HepG2 (cell line): Measurements from ENCODE around the gene HSD17B8. TPM values are rescaled to one million over a fixed set of nuclear protein-coding genes. Genes with fewer than 3 reads are reported as not detected.

Source experiments
- FOXK1 ChIP-seq: sonication (generic); formaldehyde crosslinking; IDR thresholded peaks from 2 replicates; pipeline ENCODE4 v1.4.0; 2020; ENCODE audit warnings: low read depth, missing genetic modification reagents, borderline replicate concordance
- HBP1 ChIP-seq: IDR thresholded peaks from 2 replicates; pipeline ENCODE4 v1.6.1; 2016; ENCODE audit warnings: low read depth, control low read depth
- KLF15 ChIP-seq: sonication (generic); formaldehyde crosslinking; IDR thresholded peaks from 2 replicates; pipeline ENCODE4 v1.8.1; 2023; ENCODE audit warnings: borderline replicate concordance, mild to moderate bottlenecking, inconsistent platforms, missing genetic modification reagents, mixed read lengths
- SETDB1 ChIP-seq: sonication (generic); formaldehyde crosslinking; IDR thresholded peaks from 2 replicates; pipeline ENCODE4 v1.5.1; 2020; ENCODE audit warnings: missing genetic modification reagents, mild to moderate bottlenecking, borderline replicate concordance
- SKIL ChIP-seq: sonication (generic); formaldehyde crosslinking; IDR thresholded peaks from 2 replicates; pipeline ENCODE4 v1.8.0; 2022; ENCODE audit warnings: missing genetic modification reagents, mild to moderate bottlenecking, moderate library complexity, borderline replicate concordance
- ZBTB39 ChIP-seq: sonication (generic); formaldehyde crosslinking; IDR thresholded peaks from 2 replicates; pipeline ENCODE4 v1.5.0; 2020; ENCODE audit warnings: missing genetic modification reagents
- ZBTB7B ChIP-seq: sonication (generic); formaldehyde crosslinking; IDR thresholded peaks from 2 replicates; pipeline ENCODE4 v1.4.0; 2020; ENCODE audit warnings: missing genetic modification reagents
- ZFY ChIP-seq: sonication (generic); formaldehyde crosslinking; IDR thresholded peaks from 2 replicates; pipeline ENCODE4 v1.4.0; 2020; ENCODE audit warnings: missing genetic modification reagents
- ZNF138 ChIP-seq: sonication (generic); formaldehyde crosslinking; IDR thresholded peaks from 2 replicates; pipeline ENCODE4 v1.5.0; 2020; ENCODE audit warnings: mild to moderate bottlenecking, low read depth, missing genetic modification reagents
- ZNF142 ChIP-seq: sonication (generic); formaldehyde crosslinking; IDR thresholded peaks from 2 replicates; pipeline ENCODE4 v1.4.0; 2020; ENCODE audit warnings: missing genetic modification reagents
- ZNF160 ChIP-seq: sonication (generic); formaldehyde crosslinking; IDR thresholded peaks from 2 replicates; pipeline ENCODE4 v1.8.0; 2022; ENCODE audit warnings: mild to moderate bottlenecking, inconsistent platforms, missing genetic modification reagents
- ZNF292 ChIP-seq: sonication (generic); formaldehyde crosslinking; IDR thresholded peaks from 2 replicates; pipeline ENCODE4 v1.8.1; 2022; ENCODE audit warnings: mild to moderate bottlenecking, low read depth, missing genetic modification reagents, borderline replicate concordance
- ZNF44 ChIP-seq: sonication (generic); formaldehyde crosslinking; IDR thresholded peaks from 2 replicates; pipeline ENCODE4 v1.5.1; 2020; ENCODE audit warnings: mild to moderate bottlenecking, missing genetic modification reagents
- ZNF460 ChIP-seq: sonication (generic); formaldehyde crosslinking; IDR thresholded peaks from 2 replicates; pipeline ENCODE4 v1.5.1; 2020; ENCODE audit warnings: missing genetic modification reagents, mild to moderate bottlenecking, borderline replicate concordance
- ZNF567 ChIP-seq: sonication (generic); formaldehyde crosslinking; IDR thresholded peaks from 2 replicates; pipeline ENCODE4 v1.8.1; 2023; ENCODE audit warnings: mild to moderate bottlenecking, missing genetic modification reagents, borderline replicate concordance
- ZNF589 ChIP-seq: sonication (generic); formaldehyde crosslinking; conservative IDR thresholded peaks from 2 replicates; pipeline ENCODE4 v1.8.0; 2022; ENCODE audit warnings: mild to moderate bottlenecking, moderate library complexity, missing genetic modification reagents
- ZNF713 ChIP-seq: sonication (generic); formaldehyde crosslinking; IDR thresholded peaks from 2 replicates; pipeline ENCODE4 v1.4.0; 2020; ENCODE audit warnings: mild to moderate bottlenecking, missing genetic modification reagents
- ZNF792 ChIP-seq: IDR thresholded peaks from 2 replicates; pipeline ENCODE4 v1.6.1; 2016
- polyA plus RNA-seq, 8 experiments: library from polyadenylated mRNA; depleted of rRNA in 3 of 8; stranded (reverse) in 7 of 8; unstranded in 1 of 8; fragments of >200 nt; fragmentation: Illumina TruSeq in 4 of 8; extraction: Trizol in 4 of 8; gene quantifications; 2 replicates each; pipeline versions ENCODE4 v1.2.1 to v1.2.3, GENCODE V29; 2011 to 2016; ENCODE audit warnings: low read depth in 4 of 8, missing spikeins in 1 of 8, mixed read lengths in 1 of 8; ENCODE audit not compliant: insufficient read depth in 1 of 8
- total RNA-seq, 5 experiments: library from RNA; depleted of rRNA; stranded (reverse); fragments of >200 nt; fragmentation: Illumina TruSeq; extraction: Trizol; gene quantifications; 2 replicates each; pipeline ENCODE4 v1.2.3, GENCODE V29; 2016; ENCODE audit warnings: low read depth in 1 of 5

HSD17B8 gene
- total and polyA plus RNA-seq, 2 of the 13 experiments (the other 11 are each of a cell fraction or from before 2014, with no cell fraction given), result 12.6 to 20.1 TPM

DNA sequence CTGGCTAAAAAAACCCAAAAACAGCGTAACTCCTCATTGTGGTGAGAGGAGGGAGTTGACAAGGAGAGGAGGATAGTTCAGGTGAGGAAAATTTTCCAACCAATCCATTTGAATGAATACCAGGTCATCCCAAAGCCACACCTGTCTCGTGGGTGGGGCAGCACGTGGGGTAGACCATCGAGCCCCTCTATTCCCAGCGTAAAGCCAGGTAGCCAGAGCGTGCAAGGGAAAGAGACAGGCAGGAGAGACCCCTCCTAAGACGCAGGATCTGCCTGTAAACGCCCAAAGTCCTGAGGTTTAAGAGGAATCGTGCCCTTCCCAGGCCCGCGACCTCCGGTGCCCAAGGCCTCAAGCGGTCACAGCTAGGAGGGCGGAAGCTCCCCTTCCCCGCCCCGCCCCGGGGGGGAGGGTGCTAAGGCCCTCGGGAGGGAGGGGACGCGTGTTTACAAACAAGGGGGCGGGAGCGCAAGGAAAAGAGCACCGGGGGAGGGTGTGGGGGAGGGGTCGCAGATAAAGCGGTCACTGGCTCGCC, 4.7 kb upstream of the HSD17B8 start (continued):
- 0 out of 2 replicates have a peak, but pooled peaks have one; percentile 64 for TF ChIP-seq ZNF589 (CRISPR knock-in tag)
- 0 out of 2 replicates have a peak, but pooled peaks have one; percentile 77 for TF ChIP-seq SKIL (CRISPR knock-in tag)
- TF ChIP-seq ZBTB39 (CRISPR knock-in tag), result peak; percentile 80; the same call in 1 of the 2 replicates
- TF ChIP-seq ZNF292, result peak; percentile 20; the same call in 1 of the 2 replicates
- peak; percentile 54; the same call in 1 of the 2 replicates for TF ChIP-seq SETDB1 (CRISPR knock-in tag)
- no peak for TF ChIP-seq ZNF792 (CRISPR knock-in tag)
- peak; percentile 34; the same call in 1 of the 2 replicates for TF ChIP-seq ZNF142 (CRISPR knock-in tag)
- peak; percentile 99 for TF ChIP-seq FOXK1 (CRISPR knock-in tag)
- TF ChIP-seq ZNF160 (CRISPR knock-in tag), result no peak
- peak; percentile 72; the same call in 1 of the 2 replicates for TF ChIP-seq HBP1 (CRISPR knock-in tag)
- TF ChIP-seq ZNF460 (CRISPR knock-in tag), result no peak
- TF ChIP-seq ZFY, result peak; percentile 83
- TF ChIP-seq ZNF44 (CRISPR knock-in tag), result peak; percentile 71; the same call in 1 of the 2 replicates
- no peak for TF ChIP-seq ZNF567 (CRISPR knock-in tag)
- no peak for TF ChIP-seq ZNF713 (CRISPR knock-in tag)
- TF ChIP-seq ZBTB7B, result peak; percentile 56; the same call in 1 of the 2 replicates
- TF ChIP-seq KLF15 (CRISPR knock-in tag), result no peak
- TF ChIP-seq ZNF138 (CRISPR knock-in tag), result peak; percentile 76; the same call in 1 of the 2 replicates
